GM12878 (cell line): ENCODE measurements around the gene GALNT17. TPM values are rescaled to one million over a fixed set of nuclear protein-coding genes. Genes with fewer than 3 reads are reported as not detected.

Source experiments
- ATAC-seq: fragments of 200-7000 bp; cut with Tn5 transposase; 3 replicates; pipeline ENCODE4 v1.9.1; 2020; ENCODE audit warnings: mild to moderate bottlenecking, moderate library complexity
- BruUV-seq: library from RNA; stranded (reverse); fragments of 400-500 nt; replicated peaks from 2 replicates; lab custom pipeline; 2021; lab: Mats Ljungman, UMichigan
- CTCF ChIA-PET: fragments of 300-600 bp; sonication (Branson Sonifier 250); formaldehyde crosslinking; extraction: SDS; loops from one replicate; lab custom pipeline; 2021; ENCODE audit warnings: inconsistent platforms; lab: Yijun Ruan, JAX
- POLR2A ChIA-PET: fragments of 350-600 bp; formaldehyde crosslinking; extraction: SDS; loops from one replicate; lab custom pipeline; 2021; ENCODE audit warnings: inconsistent platforms; lab: Charles Lee
- RAD21 ChIA-PET: fragments of 300-600 bp; sonication (Branson Sonifier 250); formaldehyde crosslinking; loops from one replicate; lab custom pipeline; 2023; ENCODE audit warnings: antibody characterized with exemption; ENCODE audit not compliant: unreplicated experiment; lab: Charles Lee
- SMC1A ChIA-PET: fragments of 300-600 bp; sonication (Branson Sonifier 250); formaldehyde crosslinking; loops from one replicate; lab custom pipeline; 2023; ENCODE audit not compliant: unreplicated experiment, uncharacterized antibody; lab: Charles Lee
- DNase-seq: peaks from one replicate; pipeline ENCODE4 v3.0.0-alpha.2; 2011; ENCODE audit warnings: low read depth, low spot score
- FAIRE-seq: peaks from 3 replicates; lab custom pipeline; 2011; peaks lifted over from hg19 to GRCh38; lab: Jason Lieb, UNC
- H2AFZ ChIP-seq: 2 replicates; pipeline ENCODE4 v1.6.0; 2011; ENCODE audit warnings: low read depth, low read length, control low read depth; ENCODE audit not compliant: control insufficient read depth
- H3K27ac ChIP-seq: 2 replicates; pipeline ENCODE4 v1.5.1; 2011; ENCODE audit warnings: control low read depth; ENCODE audit not compliant: control insufficient read depth, insufficient read depth
- H3K27me3 ChIP-seq, 2 experiments: replicated peaks in 1 of 2; 2 replicates each; pipeline versions ENCODE4 v1.6.0 to v1.6.1; 2011; ENCODE audit warnings: low read length in 1 of 2; ENCODE audit not compliant: control insufficient read depth in 2 of 2, insufficient read depth in 2 of 2
- H3K36me3 ChIP-seq, 2 experiments: 2 replicates each; pipeline ENCODE4 v1.5.1; 2011; ENCODE audit warnings: low read length in 1 of 2; ENCODE audit not compliant: control insufficient read depth in 2 of 2, insufficient read depth in 2 of 2
- H3K4me1 ChIP-seq: 2 replicates; pipeline ENCODE4 v1.6.1; 2011; ENCODE audit warnings: mild to moderate bottlenecking, low read length, moderate library complexity, mixed read lengths; ENCODE audit not compliant: control insufficient read depth, insufficient read depth
- H3K4me2 ChIP-seq: 2 replicates; pipeline ENCODE4 v1.6.0; 2011; ENCODE audit warnings: control low read depth; ENCODE audit not compliant: control insufficient read depth, insufficient read depth
- H3K4me3 ChIP-seq: fragments of 200-600 bp; sonication (generic); 2 replicates; pipeline ENCODE4 v1.5.1; 2016
- H3K79me2 ChIP-seq: 2 replicates; pipeline ENCODE4 v1.6.0; 2011; ENCODE audit warnings: low read length; ENCODE audit not compliant: control insufficient read depth, insufficient read depth
- H3K9ac ChIP-seq: 2 replicates; pipeline ENCODE4 v1.8.0; 2011; ENCODE audit warnings: low read length, control low read depth, mixed read lengths; ENCODE audit not compliant: control insufficient read depth, insufficient read depth
- H3K9me3 ChIP-seq: replicated peaks from 3 replicates; pipeline ENCODE4 v1.5.1; 2011; ENCODE audit warnings: mild to moderate bottlenecking, low read length; ENCODE audit not compliant: control insufficient read depth, insufficient read depth
- H4K20me1 ChIP-seq: 2 replicates; pipeline ENCODE4 v1.6.0; 2011; ENCODE audit not compliant: control insufficient read depth, insufficient read depth
- ATF7 ChIP-seq: fragments of 450-650 bp; IDR thresholded peaks from 2 replicates; pipeline ENCODE4 v1.6.1; 2016; ENCODE audit warnings: low read depth, mild to moderate bottlenecking
- FOXK2 ChIP-seq: fragments of 450-650 bp; IDR thresholded peaks from 2 replicates; pipeline ENCODE4 v1.6.1; 2017; ENCODE audit warnings: mild to moderate bottlenecking, moderate library complexity
- HDGF ChIP-seq: fragments of 450-650 bp; IDR thresholded peaks from 2 replicates; pipeline ENCODE4 v1.6.1; 2016; ENCODE audit warnings: antibody characterized with exemption
- IKZF1 ChIP-seq: fragments of 450-650 bp; conservative IDR thresholded peaks from 2 replicates; pipeline ENCODE4 v1.6.1; 2017; ENCODE audit warnings: antibody characterized with exemption, mild to moderate bottlenecking
- LARP7 ChIP-seq: fragments of 450-650 bp; IDR thresholded peaks from 2 replicates; pipeline ENCODE4 v1.6.1; 2017; ENCODE audit warnings: mild to moderate bottlenecking
- POLR2AphosphoS2 ChIP-seq: IDR thresholded peaks from 2 replicates; pipeline ENCODE4 v1.6.1; 2011; ENCODE audit warnings: low read depth, mild to moderate bottlenecking, low read length, improper control_type of control experiment, moderate library complexity
- RUNX3 ChIP-seq: IDR thresholded peaks from 2 replicates; pipeline ENCODE4 v1.6.1; 2012; ENCODE audit warnings: low read length, inconsistent platforms
- SMAD1 ChIP-seq: fragments of 450-650 bp; IDR thresholded peaks from 2 replicates; pipeline ENCODE4 v1.6.1; 2018; ENCODE audit warnings: mild to moderate bottlenecking, low read depth; ENCODE audit not compliant: partially characterized antibody
- SP1 ChIP-seq: IDR thresholded peaks from one replicate; pipeline ENCODE4 v1.6.1; 2011; ENCODE audit warnings: low read depth, low read length
- ZSCAN29 ChIP-seq: fragments of 450-650 bp; IDR thresholded peaks from 2 replicates; pipeline ENCODE4 v1.6.1; 2017; ENCODE audit warnings: mild to moderate bottlenecking, moderate library complexity
- ZZZ3 ChIP-seq: IDR thresholded peaks from 2 replicates; pipeline ENCODE4 v1.6.1; 2011; ENCODE audit warnings: low read depth; ENCODE audit not compliant: control insufficient read depth, insufficient read length
- WGBS: methylation state at CpG from one replicate; pipeline ENCODE4 v1.1.6; 2016; ENCODE audit warnings: low lambda C conversion rate; ENCODE audit not compliant: insufficient replicate concordance, insufficient coverage; ENCODE audit errors: missing lambda C conversion rate; 5-methylcytosine and 5-hydroxymethylcytosine counted together
- in situ Hi-C: fragments of 300-500 bp; cut with MboI; formaldehyde crosslinking; loops from 9 replicates; pipeline ENCODE4 v1.14.3; 2018; ENCODE audit warnings: mixed read lengths
- intact Hi-C: fragments of 100-400 bp; cut with micrococcal nuclease; formaldehyde crosslinking; loops from one replicate; pipeline ENCODE4 v1.14.2; 2022; ENCODE audit not compliant: unreplicated experiment
- polyA plus RNA-seq, 11 experiments: library from polyadenylated mRNA; depleted of rRNA in 4 of 11; unstranded in 6 of 11; stranded (reverse) in 5 of 11; fragments of >200 nt; fragmentation: Nextera tagmentation in 4 of 11; fragmentation: Illumina TruSeq in 1 of 11; extraction: Ambion mirVana in 4 of 11; extraction: Trizol in 1 of 11; gene quantifications; 1 replicate in 1 of 11; 2 replicates in 10 of 11; pipeline versions ENCODE4 v1.2.1 to v1.2.3, GENCODE V29; 2011 to 2016; ENCODE audit warnings: inconsistent platforms in 2 of 11, missing spikeins in 2 of 11, low read depth in 1 of 11
- total RNA-seq, 4 experiments: library from RNA; depleted of rRNA in 3 of 4; stranded (reverse); fragments of >200 nt in 3 of 4; fragmentation: Illumina TruSeq in 1 of 4; extraction: Trizol in 1 of 4; gene quantifications; 2 replicates each; pipeline versions ENCODE4 v1.2.1 to v1.2.3, GENCODE V29; 2013 to 2021
- TF ChIP-seq, protein P1 (sequence below), 3 experiments: IDR thresholded peaks in 2 of 3; conservative IDR thresholded peaks in 1 of 3; 2 replicates each; pipeline ENCODE4 v1.5.1; 2011; ENCODE audit warnings: low read depth in 3 of 3, low read length in 3 of 3, mild to moderate bottlenecking in 3 of 3, control low read depth in 2 of 3, moderate library complexity in 2 of 3, inconsistent platforms in 1 of 3, mixed read lengths in 1 of 3; ENCODE audit not compliant: control insufficient read depth in 2 of 3, insufficient read depth in 1 of 3; ENCODE audit errors: extremely low read depth in 1 of 3
- TF ChIP-seq, protein P2 (sequence below): IDR thresholded peaks from 2 replicates; pipeline ENCODE4 v1.6.1; 2011; ENCODE audit warnings: mild to moderate bottlenecking, low read depth, low read length, moderate library complexity; ENCODE audit not compliant: insufficient replicate concordance

Gene GALNT17
- total and polyA plus RNA-seq, 10 of the 15 experiments (the other 5 are each of a cell fraction or from before 2014, with no cell fraction given), result 0.12 to 0.15 TPM; not detected in 8

DNA sequence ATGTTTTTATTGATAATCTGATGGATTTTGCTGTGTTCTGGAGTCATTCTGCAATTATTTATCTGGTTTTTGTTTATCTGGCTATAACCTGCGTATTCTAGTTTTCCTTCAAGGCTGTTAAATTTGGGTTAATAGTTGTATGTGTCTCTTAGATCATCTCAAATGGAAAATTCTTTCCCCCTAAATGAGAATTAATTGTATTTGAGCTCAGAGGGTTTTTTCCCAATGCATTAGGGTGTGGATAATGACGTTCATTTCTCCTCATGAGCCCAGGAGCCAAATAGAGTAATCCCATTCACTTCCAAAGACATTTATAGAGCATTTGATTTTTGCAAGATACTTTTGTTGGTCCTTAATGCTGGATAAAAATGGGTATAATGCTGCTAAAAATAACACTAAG, 564.6 kb downstream of the GALNT17 start:
- no peaks in the 10 kb centered on the region for H4K20me1 ChIP-seq
- H3K9me3 ChIP-seq, result no peaks in the 10 kb centered on the region
- H3K4me2 ChIP-seq, result no peak overlapping the region
- ChIA-PET CTCF (no interaction called here), POLR2A (no interaction called here)
- DNase-seq (no peak), ATAC-seq (no peak)
- intact Hi-C loops, result no loop called here
- no peak overlapping the region for H3K9ac ChIP-seq
- no peaks in the 10 kb centered on the region for H3K79me2 ChIP-seq
- in situ Hi-C loops, result no loop called here
- H3K36me3 ChIP-seq, result no peaks in the 10 kb centered on the region
- BruUV-seq, result no TSS peak
- no peaks in the 10 kb centered on the region for H3K27me3 ChIP-seq
- no peak overlapping the region for H2AFZ ChIP-seq
- H3K27ac ChIP-seq, result no peak overlapping the region
- WGBS, result 2% methylated on average over 2 of the region's 2 CpGs
- TF ChIP-seq, protein P1, sequence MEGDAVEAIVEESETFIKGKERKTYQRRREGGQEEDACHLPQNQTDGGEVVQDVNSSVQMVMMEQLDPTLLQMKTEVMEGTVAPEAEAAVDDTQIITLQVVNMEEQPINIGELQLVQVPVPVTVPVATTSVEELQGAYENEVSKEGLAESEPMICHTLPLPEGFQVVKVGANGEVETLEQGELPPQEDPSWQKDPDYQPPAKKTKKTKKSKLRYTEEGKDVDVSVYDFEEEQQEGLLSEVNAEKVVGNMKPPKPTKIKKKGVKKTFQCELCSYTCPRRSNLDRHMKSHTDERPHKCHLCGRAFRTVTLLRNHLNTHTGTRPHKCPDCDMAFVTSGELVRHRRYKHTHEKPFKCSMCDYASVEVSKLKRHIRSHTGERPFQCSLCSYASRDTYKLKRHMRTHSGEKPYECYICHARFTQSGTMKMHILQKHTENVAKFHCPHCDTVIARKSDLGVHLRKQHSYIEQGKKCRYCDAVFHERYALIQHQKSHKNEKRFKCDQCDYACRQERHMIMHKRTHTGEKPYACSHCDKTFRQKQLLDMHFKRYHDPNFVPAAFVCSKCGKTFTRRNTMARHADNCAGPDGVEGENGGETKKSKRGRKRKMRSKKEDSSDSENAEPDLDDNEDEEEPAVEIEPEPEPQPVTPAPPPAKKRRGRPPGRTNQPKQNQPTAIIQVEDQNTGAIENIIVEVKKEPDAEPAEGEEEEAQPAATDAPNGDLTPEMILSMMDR (IDR thresholded peaks at IDR 0.05 in 2 of 3, conservative IDR thresholded peaks at IDR 0.05 in 1 of 3; ENCODE audit: control insufficient read depth in 2 of 3, extremely low read depth in 1 of 3, insufficient read depth in 1 of 3, low read depth in 3 of 3, low read length in 3 of 3), result no peak
- TF ChIP-seq ZZZ3 (no peak), SP1 (no peak), SMAD1 (no peak), LARP7 (no peak), ZSCAN29 (no peak), POLR2AphosphoS2 (no peak), FOXK2 (no peak), IKZF1 (no peak), RUNX3 (no peak), ATF7 (no peak), HDGF (no peak)
- TF ChIP-seq, protein P2, sequence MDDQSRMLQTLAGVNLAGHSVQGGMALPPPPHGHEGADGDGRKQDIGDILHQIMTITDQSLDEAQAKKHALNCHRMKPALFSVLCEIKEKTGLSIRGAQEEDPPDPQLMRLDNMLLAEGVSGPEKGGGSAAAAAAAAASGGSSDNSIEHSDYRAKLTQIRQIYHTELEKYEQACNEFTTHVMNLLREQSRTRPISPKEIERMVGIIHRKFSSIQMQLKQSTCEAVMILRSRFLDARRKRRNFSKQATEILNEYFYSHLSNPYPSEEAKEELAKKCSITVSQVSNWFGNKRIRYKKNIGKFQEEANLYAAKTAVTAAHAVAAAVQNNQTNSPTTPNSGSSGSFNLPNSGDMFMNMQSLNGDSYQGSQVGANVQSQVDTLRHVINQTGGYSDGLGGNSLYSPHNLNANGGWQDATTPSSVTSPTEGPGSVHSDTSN, result no peak
- TF ChIP-seq, all 136 proteins: peak for 0
- Histone ChIP-seq H3K4me3 (no peak overlapping the region), H3K4me1 (no peaks in the 10 kb centered on the region)
- RAD21 ChIA-PET, result no interaction called here
- no peak for FAIRE-seq
- SMC1A ChIA-PET, result no interaction called here
